Vagina (tissue), 2 donors: ENCODE measurements around the gene PGC.

Experiments used
- CTCF ChIP-seq, 3 experiments: fragments of 450-650 bp in 2 of 3; fragments of 200-600 bp in 1 of 3; sonication (generic) in 1 of 3; IDR thresholded peaks; one replicate each; pipeline ENCODE4 v1.5.1; 2017 to 2019; ENCODE audit warnings: antibody characterized with exemption in 3 of 3, mild to moderate bottlenecking in 2 of 3, moderate library complexity in 2 of 3
- POLR2AphosphoS5 ChIP-seq, 2 donors: sonication (generic); formaldehyde crosslinking; IDR thresholded peaks; one replicate each; pipeline ENCODE4 v1.9.0; 2017; ENCODE audit warnings: antibody characterized with exemption in 2 of 2, mild to moderate bottlenecking in 2 of 2, low read depth in 1 of 2; ENCODE audit not compliant: insufficient read depth in 1 of 2

GRCh38 chr6:41708856-41709255, 38.3 kb downstream of the PGC start:
- TF ChIP-seq CTCF (IDR thresholded peaks at IDR 0.05) (no peak), POLR2AphosphoS5 (IDR thresholded peaks at IDR 0.05; ENCODE audit: insufficient read depth in 1 of 2, low read depth in 1 of 2) (no peak)
